GM12801 (cell line): ENCODE measurements around the gene AP2A1.

Experiments used
- TF ChIP-seq, protein P1 (sequence below): IDR thresholded peaks from one replicate; pipeline ENCODE4 v1.5.1; 2011; ENCODE audit warnings: control low read depth; ENCODE audit not compliant: insufficient read length; ENCODE audit errors: extremely low read depth

AP2A1 gene

GRCh38 chr19:49798574-49798973 lies 31.8 kb downstream of the AP2A1 start:
- TF ChIP-seq, protein P1, sequence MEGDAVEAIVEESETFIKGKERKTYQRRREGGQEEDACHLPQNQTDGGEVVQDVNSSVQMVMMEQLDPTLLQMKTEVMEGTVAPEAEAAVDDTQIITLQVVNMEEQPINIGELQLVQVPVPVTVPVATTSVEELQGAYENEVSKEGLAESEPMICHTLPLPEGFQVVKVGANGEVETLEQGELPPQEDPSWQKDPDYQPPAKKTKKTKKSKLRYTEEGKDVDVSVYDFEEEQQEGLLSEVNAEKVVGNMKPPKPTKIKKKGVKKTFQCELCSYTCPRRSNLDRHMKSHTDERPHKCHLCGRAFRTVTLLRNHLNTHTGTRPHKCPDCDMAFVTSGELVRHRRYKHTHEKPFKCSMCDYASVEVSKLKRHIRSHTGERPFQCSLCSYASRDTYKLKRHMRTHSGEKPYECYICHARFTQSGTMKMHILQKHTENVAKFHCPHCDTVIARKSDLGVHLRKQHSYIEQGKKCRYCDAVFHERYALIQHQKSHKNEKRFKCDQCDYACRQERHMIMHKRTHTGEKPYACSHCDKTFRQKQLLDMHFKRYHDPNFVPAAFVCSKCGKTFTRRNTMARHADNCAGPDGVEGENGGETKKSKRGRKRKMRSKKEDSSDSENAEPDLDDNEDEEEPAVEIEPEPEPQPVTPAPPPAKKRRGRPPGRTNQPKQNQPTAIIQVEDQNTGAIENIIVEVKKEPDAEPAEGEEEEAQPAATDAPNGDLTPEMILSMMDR: no peak

DNA sequence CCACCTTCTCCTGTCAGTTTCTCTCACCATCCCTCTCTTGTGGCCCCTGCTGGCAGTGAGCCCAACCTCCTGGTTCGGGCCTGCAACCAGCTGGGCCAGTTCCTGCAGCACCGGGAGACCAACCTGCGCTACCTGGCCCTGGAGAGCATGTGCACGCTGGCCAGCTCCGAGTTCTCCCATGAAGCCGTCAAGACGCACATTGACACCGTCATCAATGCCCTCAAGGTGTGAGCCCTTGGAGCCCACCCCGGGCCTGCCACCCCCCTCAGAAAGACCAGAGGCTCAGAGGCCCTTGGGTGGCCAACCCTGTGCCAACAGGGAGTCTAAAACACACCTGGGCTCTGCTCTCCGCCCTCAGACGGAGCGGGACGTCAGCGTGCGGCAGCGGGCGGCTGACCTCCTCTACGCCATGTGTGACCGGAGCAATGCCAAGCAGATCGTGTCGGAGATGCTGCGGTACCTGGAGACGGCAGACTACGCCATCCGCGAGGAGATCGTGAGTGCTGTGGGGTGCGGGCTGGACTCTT lies 32.5 kb downstream of the AP2A1 start:
- TF ChIP-seq, protein P1: no peak

DNA sequence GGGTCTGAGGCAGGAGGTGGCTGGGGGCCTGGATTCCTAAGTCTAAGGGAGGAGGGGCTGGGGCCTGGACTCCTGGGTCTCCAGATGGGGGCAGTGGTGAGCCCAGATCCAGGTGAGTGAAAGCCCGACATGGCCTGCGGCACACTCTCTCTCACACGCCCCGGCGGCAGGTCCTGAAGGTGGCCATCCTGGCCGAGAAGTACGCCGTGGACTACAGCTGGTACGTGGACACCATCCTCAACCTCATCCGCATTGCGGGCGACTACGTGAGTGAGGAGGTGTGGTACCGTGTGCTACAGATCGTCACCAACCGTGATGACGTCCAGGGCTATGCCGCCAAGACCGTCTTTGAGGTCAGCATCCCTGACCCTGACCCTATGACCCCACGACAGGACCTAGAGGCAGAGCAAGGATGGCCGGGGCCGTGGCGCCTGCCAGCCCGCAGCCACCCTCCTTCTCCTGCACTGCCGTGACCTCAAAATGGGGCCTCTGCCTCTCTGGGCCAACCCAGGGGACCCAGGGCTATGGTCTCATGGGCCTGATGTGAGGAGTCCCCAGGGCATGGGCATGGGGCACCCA lies 33.1 kb downstream of the AP2A1 start:
- TF ChIP-seq, protein P1: no peak

DNA sequence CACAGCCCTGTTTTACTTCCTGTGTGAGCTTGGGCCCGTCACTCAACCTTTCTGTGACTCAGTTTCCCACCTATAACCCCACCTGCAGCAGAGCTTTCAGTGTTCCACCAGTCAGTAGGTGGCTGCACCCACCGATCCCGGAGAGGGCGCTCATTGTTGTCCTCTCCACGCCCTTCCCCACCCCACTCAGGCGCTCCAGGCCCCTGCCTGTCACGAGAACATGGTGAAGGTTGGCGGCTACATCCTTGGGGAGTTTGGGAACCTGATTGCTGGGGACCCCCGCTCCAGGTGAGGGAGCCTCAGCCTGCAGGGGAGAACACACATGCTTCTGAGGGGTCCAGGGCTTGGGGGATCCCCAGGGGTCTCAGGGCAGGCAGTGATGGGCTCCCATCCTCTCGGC lies 34.0 kb downstream of the AP2A1 start:
- TF ChIP-seq, protein P1: no peak

GRCh38 chr19:49801401-49801888 lies 34.6 kb downstream of the AP2A1 start:
- TF ChIP-seq, protein P1: no peak

DNA sequence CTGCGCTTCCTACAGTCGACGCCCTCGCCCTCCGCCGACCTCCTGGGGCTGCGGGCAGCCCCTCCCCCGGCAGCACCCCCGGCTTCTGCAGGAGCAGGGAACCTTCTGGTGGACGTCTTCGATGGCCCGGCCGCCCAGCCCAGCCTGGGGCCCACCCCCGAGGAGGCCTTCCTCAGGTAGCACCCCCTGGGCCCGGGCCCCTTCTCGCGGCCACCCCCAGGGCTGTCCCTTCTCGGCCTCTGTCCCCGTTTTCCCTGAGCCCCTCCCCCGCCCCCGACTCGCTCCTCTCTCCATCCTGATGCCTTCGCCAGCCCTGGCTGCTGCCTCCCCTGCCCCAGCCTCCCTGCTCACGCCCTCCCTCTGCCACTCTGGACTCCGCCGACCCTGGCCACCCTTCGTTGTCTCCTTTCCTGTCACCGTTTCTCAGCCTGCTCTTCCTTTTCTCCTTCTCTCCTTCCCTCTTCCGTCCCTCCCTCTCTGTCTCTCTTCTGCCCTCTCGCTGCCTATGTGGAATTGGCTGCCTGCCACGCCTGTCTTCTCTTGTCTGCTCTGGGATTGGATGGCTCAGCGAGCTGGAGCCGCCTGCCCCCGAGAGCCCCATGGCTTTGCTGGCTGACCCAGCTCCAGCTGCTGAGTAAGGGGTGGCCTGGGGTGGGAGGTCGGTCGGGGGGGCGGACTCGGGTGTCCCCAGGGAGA lies 35.3 kb downstream of the AP2A1 start:
- TF ChIP-seq, protein P1: no peak

- TF ChIP-seq, protein P1: no peak
Observed at GRCh38 chr19:49802836-49803528, 36.2 kb downstream of the AP2A1 start.
